ENCODE results near the gene HHAT. TPM values are rescaled to one million over a fixed set of nuclear protein-coding genes. Genes with fewer than 3 reads are reported as not detected.

The HHAT gene
- polyA plus RNA-seq, 1 donor (not counting 4 experiments of a cell fraction or from before 2014, with no cell fraction given) = 3.8 TPM

- Histone ChIP-seq H3K4me1 (ENCODE audit: control insufficient read depth, extremely low read depth, insufficient read depth, low read length) (no peaks in the 10 kb centered on the region), H3K4me2 (ENCODE audit: control insufficient read depth, extremely low read depth, insufficient read depth, low read depth, low read length) (no peak overlapping the region), H3K79me2 (ENCODE audit: control insufficient read depth, insufficient read depth, low read length) (no peaks in the 10 kb centered on the region), H4K20me1 (ENCODE audit: control insufficient read depth, extremely low read depth, insufficient read depth, low read length) (no peaks in the 10 kb centered on the region), H3K27me3 (ENCODE audit: control insufficient read depth, extremely low read depth, insufficient read depth, low read length) (no peaks in the 10 kb centered on the region), H3K9me1 (ENCODE audit: control insufficient read depth, extremely low read depth, insufficient read depth, low read length) (no peaks in the 10 kb centered on the region), H2AFZ (ENCODE audit: control insufficient read depth, low read length) (no peak overlapping the region), H3K36me3 (ENCODE audit: control insufficient read depth in 2 of 2, extremely low read depth in 1 of 2, insufficient read depth in 2 of 2, low read length in 2 of 2) (no peaks in the 10 kb centered on the region), H3K9ac (ENCODE audit: control insufficient read depth, extremely low read depth, insufficient read depth, low read length) (no peak overlapping the region), H3K4me3 (ENCODE audit: control insufficient read depth in 2 of 3, extremely low read depth in 1 of 3, insufficient read depth in 2 of 3, low read depth in 1 of 3, low read length in 3 of 3) (no peak overlapping the region), H3K27ac (ENCODE audit: control insufficient read depth, insufficient read depth, low read length) (no peak overlapping the region), H3K9me3 (ENCODE audit: control insufficient read depth, low read depth, low read length) (no peaks in the 10 kb centered on the region)
- DNase-seq (ENCODE audit: low read depth, low spot score) (peak; percentile 49), FAIRE-seq (peak; percentile 81)
- dilution Hi-C loops (cut with MboI; ENCODE audit: extremely low pct_ligation_motif_present, low sequenced_read_pairs) = no loop called here
- no peak for TF ChIP-seq EZH2 (IDR thresholded peaks at IDR 0.05; ENCODE audit: low read length)
- TF ChIP-seq CTCF (optimal IDR thresholded peaks at IDR 0.05 in 1 of 3, IDR thresholded peaks at IDR 0.05 in 1 of 3, conservative IDR thresholded peaks at IDR 0.05 in 1 of 3; ENCODE audit: extremely low read depth in 1 of 3, insufficient read depth in 2 of 3, low read length in 3 of 3) = peak; percentile 76 to 96 (median 89)
Measured at GRCh38 chr1:210584439-210585113, 255.9 kb downstream of the HHAT start.

DNA sequence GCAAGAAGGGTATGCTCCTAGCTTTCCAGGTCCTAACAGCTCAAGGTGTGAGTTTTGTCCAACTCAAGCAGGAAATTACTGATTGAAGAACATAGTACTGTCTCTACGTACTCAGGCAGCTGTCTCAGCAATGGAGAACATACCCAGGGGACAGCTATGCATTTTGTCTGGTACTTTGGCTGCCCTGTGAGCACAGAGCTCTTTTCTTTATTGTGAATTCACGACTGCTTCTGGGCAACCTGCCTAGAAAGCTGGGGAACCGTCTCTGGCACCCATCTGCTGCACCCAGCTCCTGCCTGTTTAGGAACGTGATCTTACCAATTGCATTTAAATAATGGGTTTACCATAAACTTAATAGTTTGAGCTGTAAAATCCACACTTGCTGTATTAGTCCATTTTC is 258.1 kb downstream of the HHAT start:
- FAIRE-seq = no peak
- TF ChIP-seq EZH2 (IDR thresholded peaks at IDR 0.05; ENCODE audit: low read length) = no peak
- no peak for TF ChIP-seq CTCF (optimal IDR thresholded peaks at IDR 0.05 in 1 of 3, IDR thresholded peaks at IDR 0.05 in 1 of 3, conservative IDR thresholded peaks at IDR 0.05 in 1 of 3; ENCODE audit: extremely low read depth in 1 of 3, insufficient read depth in 2 of 3, low read length in 3 of 3)

More for the DNA sequence above, 258.1 kb downstream of the HHAT start:
- H3K79me2 ChIP-seq (ENCODE audit: control insufficient read depth, insufficient read depth, low read length) = no peaks in the 10 kb centered on the region
- no peak overlapping the region for H3K9ac ChIP-seq (ENCODE audit: control insufficient read depth, extremely low read depth, insufficient read depth, low read length)
- no peak overlapping the region for H3K4me2 ChIP-seq (ENCODE audit: control insufficient read depth, extremely low read depth, insufficient read depth, low read depth, low read length)
- H3K27ac ChIP-seq (ENCODE audit: control insufficient read depth, insufficient read depth, low read length) = no peak overlapping the region
- H3K36me3 ChIP-seq (ENCODE audit: control insufficient read depth in 2 of 2, extremely low read depth in 1 of 2, insufficient read depth in 2 of 2, low read length in 2 of 2) = no peaks in the 10 kb centered on the region
- no peaks in the 10 kb centered on the region for H3K27me3 ChIP-seq (ENCODE audit: control insufficient read depth, extremely low read depth, insufficient read depth, low read length)
- no peaks in the 10 kb centered on the region for H3K9me1 ChIP-seq (ENCODE audit: control insufficient read depth, extremely low read depth, insufficient read depth, low read length)
- H3K4me1 ChIP-seq (ENCODE audit: control insufficient read depth, extremely low read depth, insufficient read depth, low read length) = no peaks in the 10 kb centered on the region
- dilution Hi-C loops (cut with MboI; ENCODE audit: extremely low pct_ligation_motif_present, low sequenced_read_pairs) = no loop called here
- no peak overlapping the region for H2AFZ ChIP-seq (ENCODE audit: control insufficient read depth, low read length)
- DNase-seq (ENCODE audit: low read depth, low spot score) = no peak
- no peaks in the 10 kb centered on the region for H3K9me3 ChIP-seq (ENCODE audit: control insufficient read depth, low read depth, low read length)
- H4K20me1 ChIP-seq (ENCODE audit: control insufficient read depth, extremely low read depth, insufficient read depth, low read length) = no peaks in the 10 kb centered on the region
- H3K4me3 ChIP-seq (ENCODE audit: control insufficient read depth in 2 of 3, extremely low read depth in 1 of 3, insufficient read depth in 2 of 3, low read depth in 1 of 3, low read length in 3 of 3) = no peak overlapping the region
